GM18951 (cell line): ENCODE data around the gene MACROH2A1.

ENCODE experiments used
- POLR2A ChIP-seq: IDR thresholded peaks from 4 replicates; pipeline ENCODE4 v1.6.1; 2011; ENCODE audit warnings: mild to moderate bottlenecking; ENCODE audit not compliant: insufficient read length, insufficient read depth; ENCODE audit errors: extremely low read depth
- in situ Hi-C: fragments of 300-500 bp; cut with MboI; formaldehyde crosslinking; loops from one replicate; pipeline ENCODE4 v1.12.0; 2022; ENCODE audit warnings: low sequenced_read_pairs, mixed read lengths, inconsistent platforms; ENCODE audit not compliant: unreplicated experiment

Gene MACROH2A1

GRCh38 chr5:135399794-135400542, 937 bp upstream of the MACROH2A1 start:
- in situ Hi-C loops = no loop called here
- TF ChIP-seq POLR2A = no peak

DNA sequence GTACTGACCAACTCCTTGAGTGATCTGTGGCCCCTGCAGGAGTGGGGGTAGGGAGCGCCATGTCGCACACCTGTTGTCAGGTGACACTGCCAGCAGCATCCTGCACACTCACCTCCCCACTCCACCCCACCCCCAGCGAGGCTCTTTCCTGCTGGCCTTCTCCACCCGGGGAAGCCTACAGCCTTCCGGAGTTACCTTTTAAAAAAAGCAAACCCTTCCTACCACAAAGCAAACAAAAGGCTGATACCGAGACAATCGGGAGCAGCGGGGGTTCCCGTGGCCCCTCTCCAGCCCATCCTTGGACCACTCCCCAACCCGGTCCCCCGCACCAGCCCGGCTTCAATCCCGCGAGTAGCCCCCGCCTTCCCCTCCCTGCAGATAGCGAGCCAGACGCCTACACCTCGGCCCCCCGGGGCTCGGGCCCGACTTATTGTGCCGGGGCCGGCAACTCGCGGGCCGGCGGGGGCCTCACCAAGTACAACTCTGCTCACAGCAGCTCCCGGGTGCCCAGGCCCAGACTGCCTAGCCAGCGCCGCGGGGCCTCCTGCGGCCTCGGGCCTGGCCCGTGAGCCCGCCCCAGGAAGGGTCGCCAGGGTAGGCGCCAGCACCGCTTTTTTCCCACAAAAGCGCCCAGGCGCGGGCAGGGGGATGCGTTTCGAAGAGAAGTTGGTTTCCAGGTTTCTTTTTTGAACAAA, 724 bp downstream of the MACROH2A1 start:
- no peak for TF ChIP-seq POLR2A
- in situ Hi-C loops = no loop called here

GRCh38 chr5:135397084-135397483, 1.9 kb downstream of the MACROH2A1 start:
- TF ChIP-seq POLR2A = no peak
- in situ Hi-C loops = no loop called here

- no peak for TF ChIP-seq POLR2A
- in situ Hi-C loops = no loop called here
These were observed 2.5 kb downstream of the MACROH2A1 start for GRCh38 chr5:135396459-135397055.

DNA sequence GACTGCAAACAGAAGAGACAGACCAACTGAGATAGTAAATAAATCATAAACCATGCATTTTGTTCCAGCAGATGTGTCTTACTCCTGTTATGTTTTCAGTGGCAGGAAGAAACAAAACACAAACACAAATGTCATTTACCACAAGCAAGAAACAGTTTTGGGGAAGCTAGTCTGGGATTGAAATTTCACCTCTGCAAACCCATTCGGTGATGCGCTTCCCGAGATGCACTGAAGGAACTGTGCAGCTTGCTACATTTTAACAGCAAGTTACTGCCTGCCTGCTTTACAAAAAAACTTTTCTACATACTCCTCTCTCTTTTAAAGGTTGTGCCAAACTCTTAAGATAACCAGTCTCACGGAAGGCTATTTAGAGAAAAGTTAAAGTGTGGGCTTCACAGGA, 3.2 kb downstream of the MACROH2A1 start:
- in situ Hi-C loops = no loop called here
- TF ChIP-seq POLR2A = no peak

DNA sequence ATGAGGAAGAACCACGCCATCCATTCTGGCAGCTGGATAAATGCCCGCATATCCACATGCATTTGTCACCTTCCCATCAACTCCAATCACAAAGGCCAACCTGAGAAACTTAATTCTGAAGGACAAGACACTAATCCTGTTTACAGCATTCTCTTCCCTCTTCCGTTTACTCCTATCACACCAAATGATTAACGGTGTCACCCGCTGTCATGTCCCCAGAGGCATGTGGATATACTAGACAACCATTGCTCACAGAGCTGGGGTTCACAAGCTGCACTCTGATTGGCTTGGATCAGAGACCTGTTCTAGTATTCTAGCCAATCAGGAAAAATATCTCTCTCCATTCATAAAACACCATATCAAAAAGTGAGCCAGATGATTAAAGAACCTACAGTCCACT, 3.6 kb downstream of the MACROH2A1 start:
- no peak for TF ChIP-seq POLR2A
- in situ Hi-C loops = no loop called here

- no peak for TF ChIP-seq POLR2A
- in situ Hi-C loops = no loop called here
These were observed 4.9 kb downstream of the MACROH2A1 start for GRCh38 chr5:135394095-135394494.

- no peak for TF ChIP-seq POLR2A
- in situ Hi-C loops = no loop called here
These were observed 5.3 kb downstream of the MACROH2A1 start for GRCh38 chr5:135393691-135394090.

- in situ Hi-C loops = no loop called here
- TF ChIP-seq POLR2A = no peak
These were observed 5.8 kb downstream of the MACROH2A1 start for GRCh38 chr5:135393229-135393628.

- in situ Hi-C loops = no loop called here
- TF ChIP-seq POLR2A = no peak
These were observed 6.8 kb downstream of the MACROH2A1 start for GRCh38 chr5:135392256-135392655.

DNA sequence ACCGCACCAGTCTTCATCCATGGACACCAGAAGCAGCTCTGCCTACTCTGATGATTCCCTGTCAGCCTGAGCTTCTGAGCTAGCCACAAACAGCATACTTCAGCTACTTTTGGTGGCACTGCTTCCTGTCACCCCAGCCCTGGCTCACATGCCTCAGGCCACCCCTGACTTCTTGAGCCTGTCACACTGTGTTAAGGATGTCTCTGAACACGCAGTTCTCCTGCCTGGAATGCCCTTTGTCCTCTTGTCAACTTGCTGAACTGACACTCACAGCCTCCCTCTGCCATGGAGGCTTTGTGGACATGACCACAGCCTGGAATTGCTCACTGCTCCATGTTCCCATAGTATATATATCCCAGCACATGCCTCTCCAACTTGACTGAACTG, 7.2 kb downstream of the MACROH2A1 start:
- TF ChIP-seq POLR2A = no peak
- in situ Hi-C loops = no loop called here

DNA sequence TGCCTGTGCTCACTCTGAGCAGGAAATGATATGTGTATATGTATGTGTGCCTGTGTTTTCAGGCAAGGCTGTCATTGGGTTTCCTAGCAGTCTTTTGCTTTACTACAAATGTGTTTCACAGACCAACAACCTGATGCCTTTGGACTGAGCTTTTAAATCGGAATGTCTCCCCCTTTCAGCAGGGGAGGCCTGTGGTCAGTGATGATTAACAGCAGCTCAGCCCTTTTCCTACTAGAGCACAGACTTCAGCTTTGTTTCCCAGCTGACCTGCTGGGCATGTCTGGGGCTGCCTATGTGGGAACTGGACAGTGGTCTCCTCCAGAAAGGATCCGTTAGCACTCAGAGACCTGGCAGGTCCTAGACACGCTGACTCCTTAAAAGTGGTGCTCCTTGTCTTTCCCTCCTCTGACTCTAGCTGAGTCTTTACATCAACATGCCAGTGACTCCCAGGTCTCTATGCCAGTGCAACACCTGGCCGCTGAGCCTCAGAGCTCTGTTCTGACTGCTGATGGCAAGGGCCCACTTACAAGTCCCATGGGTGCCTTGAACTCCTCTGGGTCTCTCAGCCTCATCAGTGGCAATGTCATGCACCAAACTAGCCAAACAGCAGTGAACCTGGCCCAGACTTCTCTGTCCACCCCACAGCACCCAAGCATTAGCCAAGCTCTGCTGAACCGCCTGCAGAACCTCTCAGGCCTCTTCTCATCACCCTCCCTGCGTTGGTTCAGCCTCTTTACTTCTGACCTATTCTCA, 7.7 kb downstream of the MACROH2A1 start:
- in situ Hi-C loops = no loop called here
- TF ChIP-seq POLR2A = no peak

GRCh38 chr5:135388860-135389435, 10.1 kb downstream of the MACROH2A1 start:
- in situ Hi-C loops = no loop called here

More at GRCh38 chr5:135388860-135389435, 10.1 kb downstream of the MACROH2A1 start:
- TF ChIP-seq POLR2A = no peak
